Measurements from ENCODE around the gene MRPL50. TPM values are rescaled to one million over a fixed set of nuclear protein-coding genes. Genes with fewer than 3 reads are reported as not detected.

Gene MRPL50
- total RNA-seq, 1 donor from 2014 or later: 11.9 TPM

Other genes with a start within 250 kb of the MRPL50 start
- not detected for gene BAAT, start 13.6 kb downstream of the MRPL50 start, total RNA-seq
- 21.5 TPM for gene ZNF189, start 233 bp upstream of the MRPL50 start, total RNA-seq
- gene ALDOB, start 37.2 kb upstream of the MRPL50 start, total RNA-seq: 0.70 TPM
- gene RNF20, start 135.2 kb upstream of the MRPL50 start, total RNA-seq: 41.4 TPM
- not detected for gene PPP3R2, start 196.4 kb upstream of the MRPL50 start, total RNA-seq

Measured in ureter (tissue), 1 donor.